A673 (cell line): ENCODE results near the gene VSIR.

ENCODE experiments used
- EZH2 ChIP-seq: fragments of 200-600 bp; sonication (generic); IDR thresholded peaks from 2 replicates; pipeline ENCODE4 v1.6.1; 2017; ENCODE audit warnings: borderline replicate concordance, low read depth, mild to moderate bottlenecking, mixed read lengths, antibody characterized with exemption, low read length; ENCODE audit not compliant: poor library complexity, severe bottlenecking
- TF ChIP-seq, protein P1 (sequence below): fragments of 300-800, 200-600 bp; sonication (generic); conservative IDR thresholded peaks from 2 replicates; pipeline ENCODE4 v1.5.1; 2017; ENCODE audit warnings: low read depth, mild to moderate bottlenecking, antibody characterized with exemption, low read length, moderate library complexity, mixed read lengths

DNA sequence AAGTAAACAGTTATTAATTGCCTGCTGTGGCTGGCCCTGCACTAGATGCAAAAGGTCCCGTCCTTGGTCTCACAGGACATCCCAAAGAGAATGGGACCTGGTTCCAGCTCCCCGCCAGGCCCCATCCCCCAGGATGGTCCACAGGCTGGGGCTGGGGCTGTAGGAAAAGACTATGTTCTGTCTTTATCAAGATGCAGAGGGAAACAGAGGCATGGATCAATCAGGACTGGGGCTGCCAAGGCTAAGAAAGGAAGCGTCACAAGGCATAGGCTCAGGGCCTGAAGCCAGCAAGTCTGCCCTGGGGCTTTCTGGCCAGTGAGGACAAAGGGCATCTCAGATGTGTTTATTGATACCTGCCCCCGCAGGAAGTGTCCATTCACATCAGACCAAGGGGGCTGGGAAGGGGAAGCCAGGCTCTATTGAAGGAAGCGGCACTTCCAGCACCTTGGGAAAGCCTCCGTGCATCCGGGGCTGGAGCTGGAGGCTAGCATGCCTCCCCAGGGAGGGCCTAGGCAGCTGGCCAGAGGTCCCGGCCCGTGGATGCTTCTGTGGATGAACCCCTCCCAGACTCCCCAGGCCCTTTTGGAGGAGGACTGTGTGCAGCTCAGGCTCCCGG lies 5.8 kb downstream of the VSIR start:
- TF ChIP-seq, protein P1, sequence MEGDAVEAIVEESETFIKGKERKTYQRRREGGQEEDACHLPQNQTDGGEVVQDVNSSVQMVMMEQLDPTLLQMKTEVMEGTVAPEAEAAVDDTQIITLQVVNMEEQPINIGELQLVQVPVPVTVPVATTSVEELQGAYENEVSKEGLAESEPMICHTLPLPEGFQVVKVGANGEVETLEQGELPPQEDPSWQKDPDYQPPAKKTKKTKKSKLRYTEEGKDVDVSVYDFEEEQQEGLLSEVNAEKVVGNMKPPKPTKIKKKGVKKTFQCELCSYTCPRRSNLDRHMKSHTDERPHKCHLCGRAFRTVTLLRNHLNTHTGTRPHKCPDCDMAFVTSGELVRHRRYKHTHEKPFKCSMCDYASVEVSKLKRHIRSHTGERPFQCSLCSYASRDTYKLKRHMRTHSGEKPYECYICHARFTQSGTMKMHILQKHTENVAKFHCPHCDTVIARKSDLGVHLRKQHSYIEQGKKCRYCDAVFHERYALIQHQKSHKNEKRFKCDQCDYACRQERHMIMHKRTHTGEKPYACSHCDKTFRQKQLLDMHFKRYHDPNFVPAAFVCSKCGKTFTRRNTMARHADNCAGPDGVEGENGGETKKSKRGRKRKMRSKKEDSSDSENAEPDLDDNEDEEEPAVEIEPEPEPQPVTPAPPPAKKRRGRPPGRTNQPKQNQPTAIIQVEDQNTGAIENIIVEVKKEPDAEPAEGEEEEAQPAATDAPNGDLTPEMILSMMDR: no peak
- no peak for TF ChIP-seq EZH2
